SW480 (cell line): ENCODE measurements around the gene CLDN9.
"Not testable (repeated sequence)": the region's sequence is repeated elsewhere in the genome, so short reads cannot be mapped to it uniquely, and the experiment has no call there.

Experiments used
- DNase-seq: peaks from one replicate; pipeline ENCODE4 v3.0.0-alpha.2; 2016; ENCODE audit warnings: low spot score

The CLDN9 gene

GRCh38 chr16:3032624-3033023 lies 19.9 kb downstream of the CLDN9 start:
- DNase-seq: no peak

- DNase-seq: no peak
These were observed 22.7 kb downstream of the CLDN9 start for GRCh38 chr16:3035289-3035971.

GRCh38 chr16:3035972-3036725 lies 23.4 kb downstream of the CLDN9 start:
- DNase-seq: no peak

- DNase-seq: no peak
These were observed 24.1 kb downstream of the CLDN9 start, which contains the start of gene BICDL2 for GRCh38 chr16:3036726-3037315. Gene BICDL2, minus strand, starts transcription at chr16:3036944. Its CDS starts 1,448 bp downstream, at chr16:3035496.

GRCh38 chr16:3038256-3038655 lies 25.5 kb downstream of the CLDN9 start:
- DNase-seq: no peak

GRCh38 chr16:3038896-3039295 lies 26.2 kb downstream of the CLDN9 start:
- DNase-seq: no peak

GRCh38 chr16:3042376-3042775 lies 29.7 kb downstream of the CLDN9 start:
- DNase-seq: no peak

- DNase-seq: no peak
These were observed 32.0 kb downstream of the CLDN9 start for GRCh38 chr16:3044708-3045107.

- DNase-seq: no peak
These were observed 33.3 kb downstream of the CLDN9 start, which contains the start of gene MMP25 for GRCh38 chr16:3045758-3046640. Gene MMP25, plus strand, starts transcription at chr16:3046561. Its CDS starts 357 bp downstream, at chr16:3046918.

GRCh38 chr16:3046641-3047386 lies 34.1 kb downstream of the CLDN9 start:
- no peak for DNase-seq

- DNase-seq: no peak
These were observed 34.6 kb downstream of the CLDN9 start for GRCh38 chr16:3047387-3047720.

- DNase-seq: no peak
These were observed 37.3 kb downstream of the CLDN9 start for GRCh38 chr16:3049921-3050481.

GRCh38 chr16:3050487-3050886 lies 37.8 kb downstream of the CLDN9 start:
- no peak for DNase-seq

GRCh38 chr16:3051009-3051408 lies 38.3 kb downstream of the CLDN9 start:
- no peak for DNase-seq

- DNase-seq: no peak
These were observed 38.8 kb downstream of the CLDN9 start for GRCh38 chr16:3051494-3051893.

- DNase-seq: not testable (repeated sequence)
These were observed 40.0 kb downstream of the CLDN9 start for GRCh38 chr16:3052571-3053329.

GRCh38 chr16:3053330-3053710 lies 40.6 kb downstream of the CLDN9 start:
- DNase-seq: not testable (repeated sequence)

- DNase-seq: no peak
These were observed 42.4 kb downstream of the CLDN9 start for GRCh38 chr16:3054965-3055733.

- not testable (repeated sequence) for DNase-seq
These were observed 43.0 kb downstream of the CLDN9 start for GRCh38 chr16:3055734-3056115.
